NCI-H128 (cell line): ENCODE measurements around the gene NIPAL1.

Source experiments
- DNase-seq: peaks from one replicate; lab custom pipeline; 2025; ENCODE audit not compliant: unreplicated experiment; lab: John Stamatoyannopoulos, UW

NIPAL1 gene

GRCh38 chr4:48025005-48025404 is 8.4 kb downstream of the NIPAL1 start:
- DNase-seq = no peak

- no peak for DNase-seq
Measured at GRCh38 chr4:48027653-48028052, 11.1 kb downstream of the NIPAL1 start.

- DNase-seq = no peak
Measured at GRCh38 chr4:48028696-48029095, 12.1 kb downstream of the NIPAL1 start.

GRCh38 chr4:48030470-48030869 is 13.9 kb downstream of the NIPAL1 start:
- no peak for DNase-seq

GRCh38 chr4:48031802-48032525 is 15.4 kb downstream of the NIPAL1 start:
- no peak for DNase-seq

- DNase-seq = no peak
Measured at GRCh38 chr4:48032721-48033120, 16.1 kb downstream of the NIPAL1 start.

GRCh38 chr4:48033412-48033811 is 16.8 kb downstream of the NIPAL1 start:
- no peak for DNase-seq

- no peak for DNase-seq
Measured at GRCh38 chr4:48033825-48034413, 17.3 kb downstream of the NIPAL1 start.

GRCh38 chr4:48035952-48036351 is 19.4 kb downstream of the NIPAL1 start:
- DNase-seq = no peak

GRCh38 chr4:48037117-48037462 is 20.5 kb downstream of the NIPAL1 start:
- no peak for DNase-seq

GRCh38 chr4:48038666-48039065 is 22.1 kb downstream of the NIPAL1 start:
- DNase-seq = no peak

- DNase-seq = no peak
Measured at GRCh38 chr4:48039561-48039960, 23.0 kb downstream of the NIPAL1 start.

GRCh38 chr4:48041535-48042137 is 25.1 kb downstream of the NIPAL1 start:
- DNase-seq = no peak

GRCh38 chr4:48042979-48043461 is 26.4 kb downstream of the NIPAL1 start:
- no peak for DNase-seq

GRCh38 chr4:48043504-48043903 is 26.9 kb downstream of the NIPAL1 start:
- no peak for DNase-seq

- no peak for DNase-seq
Measured at GRCh38 chr4:48044298-48044697, 27.7 kb downstream of the NIPAL1 start.

GRCh38 chr4:48046059-48046458 is 29.5 kb downstream of the NIPAL1 start:
- DNase-seq = no peak

- no peak for DNase-seq
Measured at GRCh38 chr4:48047421-48047844, 30.9 kb downstream of the NIPAL1 start.

GRCh38 chr4:48047896-48048295 is 31.3 kb downstream of the NIPAL1 start:
- DNase-seq = no peak

- no peak for DNase-seq
Measured at GRCh38 chr4:48049483-48049882, 32.9 kb downstream of the NIPAL1 start.

GRCh38 chr4:48051078-48051477 is 34.5 kb downstream of the NIPAL1 start:
- no peak for DNase-seq
